NCI-H1105 (cell line): ENCODE results near the gene CCDC77.

ENCODE experiments used
- DNase-seq: peaks from one replicate; lab custom pipeline; 2025; lab: John Stamatoyannopoulos, UW

CCDC77 gene

GRCh38 chr12:480831-481816, 79.7 kb downstream of the CCDC77 start:
- no peak for DNase-seq

GRCh38 chr12:482061-482460, 80.6 kb downstream of the CCDC77 start:
- DNase-seq: no peak

GRCh38 chr12:484096-484495, 82.7 kb downstream of the CCDC77 start:
- DNase-seq: no peak

GRCh38 chr12:490260-490659, 88.8 kb downstream of the CCDC77 start:
- DNase-seq: no peak
